Left renal cortex interstitium (tissue), 4 donors: ENCODE data around the gene LRCH1. TPM values are rescaled to one million over a fixed set of nuclear protein-coding genes. Genes with fewer than 3 reads are reported as not detected.

Experiments used
- DNase-seq, 4 donors: peaks; one replicate each; pipeline ENCODE4 v3.0.0-alpha.2; 2013; ENCODE audit warnings: low read depth in 4 of 4, low spot score in 2 of 4, missing footprints in 1 of 4
- polyA plus RNA-seq, 4 donors: library from polyadenylated mRNA; unstranded; fragments of 120-200 nt; gene quantifications; one replicate each; pipeline ENCODE4 v1.2.1, GENCODE V29; 2013; ENCODE audit not compliant: insufficient read length in 4 of 4

LRCH1 gene
- polyA plus RNA-seq, 4 donors: 29.8 to 35.1 (median 32.3) TPM

DNA sequence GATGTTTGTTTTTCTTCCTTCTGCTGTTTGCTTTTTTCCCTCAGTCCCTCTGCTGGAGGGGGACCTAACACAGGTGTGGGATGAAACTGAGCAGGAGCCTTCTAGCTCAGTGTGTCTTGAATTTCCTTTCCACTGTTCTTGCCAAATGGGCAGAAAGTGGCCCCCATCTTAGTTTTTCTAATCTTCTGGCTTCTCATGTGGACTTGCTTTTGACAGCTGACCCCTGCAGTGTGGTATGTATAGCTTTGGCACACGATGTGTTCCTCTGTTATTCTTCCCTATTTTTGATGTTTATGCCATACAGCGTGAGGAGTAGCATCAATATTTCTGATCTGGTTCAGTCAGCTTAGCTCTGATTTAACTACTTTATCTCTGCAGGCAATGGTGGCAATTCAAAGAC is 8.3 kb downstream of the LRCH1 start:
- no peak for DNase-seq

DNA sequence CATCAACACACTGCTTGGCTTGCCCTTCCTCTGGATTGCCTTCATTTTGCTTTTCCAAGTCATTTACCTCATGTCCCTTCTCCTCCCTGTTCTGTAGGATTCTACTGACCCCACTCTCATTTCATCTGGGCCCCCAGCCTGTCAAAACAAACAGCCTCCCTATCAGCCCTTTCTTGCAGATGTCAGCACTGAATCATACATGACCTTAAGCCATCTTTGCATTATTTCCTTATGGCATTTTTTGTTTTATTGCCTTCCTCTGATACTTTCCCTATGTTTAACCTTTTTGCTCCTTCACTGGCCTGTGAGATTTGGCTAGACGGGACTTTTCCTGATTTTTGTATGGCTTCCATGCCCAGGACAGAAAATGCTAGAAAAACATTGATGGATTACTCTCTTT is 8.7 kb downstream of the LRCH1 start:
- no peak for DNase-seq

DNA sequence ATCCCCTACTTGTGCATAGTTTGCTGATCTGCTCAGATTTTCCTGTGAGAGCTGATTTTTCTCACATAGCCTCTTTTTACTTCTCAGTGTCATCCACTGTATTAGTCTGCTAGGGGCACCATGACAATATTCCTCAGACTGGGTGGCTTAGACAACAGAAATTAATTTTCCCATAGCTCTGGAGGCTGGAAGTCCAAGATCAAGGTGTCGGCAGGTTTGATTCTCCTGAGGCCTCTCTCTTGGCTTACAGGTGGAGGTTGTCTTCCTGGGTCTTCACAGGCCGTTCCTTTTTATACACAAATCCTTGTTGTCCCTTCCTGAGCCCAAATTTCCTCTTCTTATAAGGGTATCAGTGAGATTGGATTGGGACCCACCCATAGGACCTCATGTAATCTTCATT is 9.2 kb downstream of the LRCH1 start:
- no peak for DNase-seq

DNA sequence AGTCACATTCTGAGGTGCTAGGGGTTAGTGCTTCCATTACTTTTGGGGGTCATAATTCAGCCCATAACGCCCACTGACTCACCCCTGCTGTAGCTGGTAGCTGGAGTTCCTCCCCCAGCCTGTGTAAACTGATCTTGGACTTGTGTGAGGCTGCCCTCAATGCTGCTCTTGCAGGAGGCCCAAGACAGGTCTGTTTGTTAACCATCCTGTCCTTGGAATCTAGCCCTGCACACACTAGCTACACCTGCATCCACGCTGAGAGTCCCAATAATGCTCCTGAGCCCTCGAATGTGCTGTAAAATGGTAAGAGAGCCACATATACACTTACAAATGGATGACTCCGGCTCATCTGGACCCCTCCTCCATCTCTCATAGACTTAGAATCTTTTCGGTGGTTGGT is 9.6 kb downstream of the LRCH1 start:
- DNase-seq: no peak

DNA sequence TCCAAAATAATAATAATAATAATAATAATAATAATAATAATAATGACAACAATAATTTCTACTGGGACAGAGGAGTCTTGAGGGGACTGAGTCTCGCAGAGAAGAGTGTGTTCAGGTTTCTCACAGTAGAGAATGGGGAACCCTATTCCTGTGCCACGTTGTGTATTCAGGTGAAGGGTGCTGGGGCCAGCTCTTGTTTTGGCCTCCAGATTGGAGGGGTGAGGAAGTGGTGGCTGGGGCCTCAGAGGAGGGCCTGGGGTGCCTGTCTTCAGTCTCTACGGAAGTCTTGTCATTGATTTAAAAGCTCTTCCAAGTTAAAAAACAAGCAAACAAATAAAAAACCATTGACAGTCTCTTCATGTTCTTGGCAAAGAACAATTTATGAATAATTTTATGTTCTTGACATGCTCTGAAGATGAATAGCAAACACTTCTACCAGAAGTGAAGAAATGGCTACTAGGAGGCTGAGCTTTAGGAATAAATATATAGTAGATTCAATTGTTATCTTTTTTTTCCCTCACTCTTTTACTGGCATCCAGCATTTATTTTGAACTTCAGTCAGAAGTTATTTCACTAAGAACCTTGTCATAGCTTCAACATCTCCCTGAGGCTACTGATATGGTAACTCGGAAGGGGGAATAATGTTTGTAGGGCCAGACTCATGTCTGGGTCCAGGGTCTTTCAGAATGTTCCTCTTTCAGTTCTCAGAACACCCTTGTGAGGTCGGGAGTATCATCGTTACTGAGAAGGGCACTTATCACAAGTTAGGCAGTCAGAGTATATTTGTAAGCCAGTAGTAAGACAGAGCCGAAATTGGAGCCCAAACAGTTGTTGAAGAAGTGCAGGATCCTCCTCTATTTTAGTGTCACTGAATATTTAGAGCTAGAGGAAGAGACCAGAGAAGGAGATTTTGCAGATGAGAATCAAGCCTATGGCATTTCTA is 13.1 kb downstream of the LRCH1 start:
- DNase-seq: no peak

DNA sequence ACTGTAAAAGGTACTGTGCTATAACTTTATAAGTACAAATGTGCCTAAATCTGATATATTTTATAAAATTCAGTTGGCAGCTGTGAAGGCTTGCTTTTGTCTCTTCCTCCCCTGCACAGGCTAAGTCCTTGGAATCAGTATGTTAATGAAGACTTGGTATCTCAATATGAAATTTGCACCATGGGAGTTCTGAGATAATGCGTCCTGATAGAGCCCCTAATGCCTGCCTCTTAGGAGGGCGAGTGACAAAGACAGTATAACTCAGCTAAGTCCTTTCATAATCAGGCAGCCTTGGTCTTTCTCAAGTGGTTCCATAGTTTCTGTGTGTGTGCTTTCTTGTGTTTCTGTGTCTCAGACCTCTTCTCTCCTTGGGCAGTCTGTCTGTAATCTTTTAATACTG is 14.7 kb downstream of the LRCH1 start:
- no peak for DNase-seq

DNA sequence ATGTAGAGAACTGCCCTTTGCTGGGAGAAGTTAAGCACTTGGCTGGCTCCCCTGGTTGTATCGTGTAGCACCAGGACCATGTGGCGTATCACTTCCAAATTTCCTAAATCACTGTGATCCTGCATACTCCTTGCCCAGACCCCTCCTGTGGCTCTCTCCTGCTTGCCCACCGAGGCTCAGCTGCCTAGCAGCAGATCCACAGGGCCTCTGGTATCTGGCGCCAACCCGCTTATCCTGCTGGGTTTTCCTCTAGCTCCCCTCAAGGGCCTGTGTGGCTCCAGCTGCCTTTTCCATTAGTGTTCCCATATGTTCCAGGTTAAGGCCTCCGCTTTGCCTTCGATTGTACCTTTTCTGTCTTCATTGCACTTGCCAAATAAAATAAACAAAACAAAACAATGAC is 16.5 kb downstream of the LRCH1 start:
- no peak for DNase-seq

DNA sequence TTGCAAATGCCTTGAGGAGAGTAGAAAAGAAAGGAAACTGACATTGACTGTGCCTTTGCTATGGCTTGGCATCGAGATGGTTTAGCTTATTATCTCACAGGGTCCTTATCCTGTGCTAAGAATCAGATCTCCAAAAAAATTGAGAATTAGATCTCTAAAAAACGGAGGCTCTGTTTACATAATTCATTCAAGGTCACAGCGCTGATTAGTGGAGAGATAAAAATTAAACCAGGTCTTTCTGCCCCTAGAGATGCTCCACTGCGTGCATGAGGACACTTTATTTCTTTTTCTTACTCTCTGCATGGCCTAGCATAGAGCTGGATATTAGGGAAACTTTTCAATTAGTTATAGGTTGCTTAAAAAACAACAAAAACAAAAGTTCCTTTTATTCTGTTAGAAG is 17.3 kb downstream of the LRCH1 start:
- DNase-seq: no peak

DNA sequence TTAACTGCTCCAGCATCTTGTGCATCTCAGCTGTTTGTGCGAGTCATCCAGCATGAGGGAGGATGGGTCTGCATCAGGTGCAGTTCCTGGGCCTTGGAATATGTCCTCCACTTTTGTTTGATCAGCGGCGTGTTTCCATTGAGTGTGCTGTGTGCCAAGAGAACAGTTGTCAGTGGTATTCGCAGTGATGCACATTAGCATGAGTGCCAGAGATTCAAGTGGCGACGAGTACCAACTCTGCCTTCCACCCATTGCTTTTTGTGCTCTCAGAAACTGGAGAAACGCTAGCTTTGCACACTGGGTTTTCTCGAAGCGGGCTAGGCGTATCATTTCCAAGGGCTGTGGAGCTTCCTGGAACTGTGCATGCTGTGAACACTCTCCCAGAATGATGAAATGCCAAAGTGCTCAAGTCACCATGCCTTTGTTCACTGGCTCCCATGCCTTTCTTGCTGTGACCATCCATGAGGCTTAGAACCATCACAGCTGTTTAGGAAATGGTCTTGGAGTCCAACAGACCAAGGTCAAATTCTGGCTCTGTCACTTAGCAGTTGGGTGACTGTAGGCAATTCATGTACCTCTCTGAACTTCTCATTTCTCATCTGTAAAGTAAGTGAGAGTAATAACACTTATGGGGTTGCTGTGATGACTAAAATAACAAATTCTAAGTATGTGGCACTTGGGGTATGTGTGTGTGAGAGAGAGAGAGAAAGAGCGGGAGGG is 18.4 kb downstream of the LRCH1 start:
- DNase-seq: no peak

DNA sequence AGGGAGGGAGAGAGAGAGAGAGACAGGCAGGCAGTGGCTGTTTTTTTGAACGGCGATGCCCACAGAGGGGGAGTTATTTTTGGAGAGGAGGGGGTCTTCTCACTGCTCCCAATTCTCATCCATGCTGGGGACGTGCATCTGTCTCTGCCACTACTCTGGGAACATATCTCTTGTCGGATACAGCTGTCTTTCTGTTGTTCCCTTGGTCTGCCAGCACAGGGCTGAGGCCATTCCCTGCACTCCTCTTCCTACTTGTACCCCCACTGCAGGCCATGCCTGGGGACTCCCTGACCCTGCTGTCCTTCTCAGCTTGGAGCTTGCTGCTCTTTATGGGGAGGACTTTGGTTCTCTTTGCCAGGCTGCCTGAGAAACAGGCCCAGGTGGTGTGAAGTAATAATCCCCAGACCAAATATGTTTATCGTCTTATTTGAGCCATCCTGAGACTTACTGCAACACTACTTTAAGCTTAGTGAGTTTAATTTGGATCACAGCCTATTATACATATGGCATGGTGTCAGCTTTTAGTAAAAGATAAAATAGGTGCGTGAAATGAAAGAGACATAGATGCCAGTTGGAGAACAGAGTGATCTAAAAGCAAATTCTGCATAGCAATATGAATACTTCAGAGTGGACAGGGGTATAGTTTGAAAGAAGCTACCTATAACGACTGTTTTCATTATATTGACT is 19.1 kb downstream of the LRCH1 start:
- no peak for DNase-seq

DNA sequence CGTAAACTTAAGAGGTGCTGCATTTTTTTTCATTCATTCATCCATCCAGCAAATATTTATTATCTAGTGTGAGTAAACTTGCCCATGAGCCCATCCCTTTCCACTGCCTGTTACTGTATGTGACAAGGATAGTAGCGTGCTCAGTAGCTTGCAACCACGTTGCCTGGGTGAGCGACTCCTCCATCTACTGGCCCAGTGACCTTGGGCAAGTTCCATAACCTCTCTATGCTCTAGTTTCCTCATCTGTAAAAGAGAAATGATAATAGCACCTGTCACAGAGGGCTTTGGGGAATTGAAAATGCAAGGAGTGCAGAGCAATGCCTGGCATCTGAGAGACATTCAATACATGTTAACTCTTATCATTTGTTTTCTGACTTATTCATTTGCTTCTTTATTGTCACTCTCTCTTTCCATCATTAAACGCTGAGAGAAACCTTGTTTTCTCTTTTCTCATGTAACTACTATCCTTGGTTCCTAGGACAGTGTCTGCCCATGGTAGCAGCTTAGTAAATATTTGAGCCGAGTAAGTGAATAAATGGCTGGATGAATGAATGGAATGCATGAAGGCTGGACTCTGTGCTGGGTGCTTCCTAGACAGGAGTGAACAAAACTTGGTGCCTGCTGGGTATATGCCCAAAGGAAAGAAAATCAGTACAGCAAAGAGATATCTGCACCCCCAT is 19.9 kb downstream of the LRCH1 start:
- DNase-seq: no peak

DNA sequence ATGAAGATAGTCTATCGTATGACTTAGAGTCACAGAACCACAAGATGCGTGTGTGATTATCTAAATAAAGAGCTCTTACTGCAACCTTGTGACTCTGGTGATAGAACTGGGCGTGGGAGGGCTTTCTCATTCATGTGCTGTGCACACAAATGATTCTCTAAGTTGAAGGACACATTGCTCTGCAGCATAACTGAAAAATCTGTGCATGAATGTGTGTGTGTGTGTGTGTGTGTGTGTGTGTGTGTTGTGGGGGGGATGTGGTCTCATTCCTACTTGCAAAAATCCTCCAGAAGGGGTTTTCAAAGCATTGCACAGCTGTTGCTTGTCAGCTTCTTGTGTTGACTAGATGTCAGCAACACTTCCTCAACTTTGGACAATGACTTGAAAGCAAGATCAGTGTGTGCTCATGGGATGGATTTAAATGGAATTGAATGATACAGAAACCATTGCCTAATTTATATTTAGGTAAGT is 22.4 kb downstream of the LRCH1 start:
- DNase-seq: no peak

DNA sequence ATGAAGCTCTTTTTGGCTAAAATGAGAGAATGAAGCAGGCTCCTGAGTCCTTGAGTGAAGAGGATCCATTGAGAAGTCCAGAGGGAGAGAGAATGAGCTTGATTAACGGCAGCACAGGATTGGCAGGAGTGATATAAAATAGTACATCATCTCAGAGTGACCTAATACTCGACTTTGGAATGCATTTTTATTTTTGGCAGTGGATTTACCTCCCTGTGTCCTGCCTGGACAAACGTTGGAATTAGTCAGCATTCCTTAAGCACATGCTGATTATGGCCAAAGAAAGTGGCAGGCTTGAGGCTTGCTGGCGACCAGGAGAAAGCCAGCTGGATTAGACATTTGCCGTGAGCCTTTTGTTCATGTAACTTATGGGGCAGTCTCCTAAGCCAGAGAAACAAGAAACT is 22.9 kb downstream of the LRCH1 start:
- no peak for DNase-seq

DNA sequence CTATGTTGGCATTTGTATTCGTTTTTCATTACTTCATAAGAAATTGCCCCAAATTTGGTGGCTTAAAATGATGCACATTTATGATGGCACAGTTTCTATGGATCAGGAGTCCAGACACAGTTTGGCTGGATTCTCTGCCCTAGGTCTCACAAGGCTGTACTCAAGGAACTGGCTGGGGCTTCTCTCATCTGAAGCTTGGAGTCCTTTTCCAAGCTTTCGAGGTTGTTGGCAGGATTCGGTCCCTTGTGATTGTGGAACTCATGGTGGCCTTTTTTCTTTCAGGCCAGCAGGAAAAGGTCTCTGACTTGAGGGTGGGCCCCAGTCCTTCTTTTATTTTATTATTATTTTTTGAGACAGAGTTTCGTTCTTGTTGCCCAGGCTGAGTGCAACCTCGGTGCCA is 23.8 kb downstream of the LRCH1 start:
- no peak for DNase-seq

DNA sequence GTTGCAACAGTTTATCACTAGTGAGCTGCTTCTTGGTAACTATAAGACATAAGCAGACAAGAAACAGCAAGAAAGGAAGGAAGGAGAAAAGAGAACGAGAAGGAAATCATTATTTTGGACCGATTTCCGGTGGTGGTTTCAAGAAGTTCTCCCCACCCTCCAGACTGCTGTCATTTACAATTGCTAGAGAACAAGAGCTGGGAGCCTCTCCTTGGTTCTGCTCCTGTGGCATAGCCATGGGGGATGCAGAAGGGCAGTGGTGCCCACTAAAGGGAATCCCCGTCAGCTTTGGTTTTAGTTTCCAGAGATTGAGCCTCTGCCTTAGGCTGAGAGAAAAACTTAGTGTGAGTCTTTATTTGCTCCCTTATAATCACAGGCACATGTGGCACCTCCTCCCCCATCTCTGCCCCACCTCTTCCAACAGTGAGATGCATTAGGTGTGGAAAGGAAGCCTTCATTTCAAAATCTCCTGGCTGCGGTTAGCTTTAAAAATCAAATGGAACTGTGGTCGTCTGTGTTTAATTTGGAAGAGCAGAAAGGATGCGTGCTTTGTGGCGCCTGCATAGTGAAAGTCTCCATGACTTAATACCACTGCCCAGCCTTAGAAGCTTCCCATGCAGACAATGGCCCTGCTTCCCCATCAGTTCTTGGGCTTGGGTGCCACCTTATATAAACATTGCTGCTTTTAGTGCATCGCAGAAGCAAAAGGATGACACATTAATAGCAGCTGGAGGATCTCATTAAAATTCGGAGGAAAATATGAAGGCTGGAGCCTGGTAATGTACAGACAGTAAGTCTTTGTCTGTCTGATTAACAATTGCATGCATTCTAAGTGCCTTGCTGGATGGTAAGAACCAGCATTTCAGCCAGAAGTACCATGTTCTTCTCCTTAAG is 25.0 kb downstream of the LRCH1 start:
- DNase-seq: no peak

DNA sequence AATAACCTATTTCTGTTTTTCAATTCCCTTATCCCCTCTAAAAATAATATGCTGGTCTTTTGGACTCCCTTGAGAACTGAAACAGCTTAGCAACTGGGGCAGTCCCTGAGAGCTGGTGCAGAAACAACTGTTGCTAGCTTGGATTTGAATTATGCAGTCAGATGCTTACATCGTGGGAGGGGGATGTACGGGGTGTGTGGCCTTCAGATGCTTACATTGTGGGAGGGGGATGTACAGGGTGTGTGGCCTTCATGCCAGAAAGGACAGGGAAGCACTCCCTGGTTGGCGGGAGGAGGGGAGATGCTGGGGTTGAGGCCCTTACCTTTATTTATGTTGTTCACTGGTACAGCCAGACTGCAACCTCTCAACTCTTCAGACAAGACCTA is 25.6 kb downstream of the LRCH1 start:
- DNase-seq: no peak

DNA sequence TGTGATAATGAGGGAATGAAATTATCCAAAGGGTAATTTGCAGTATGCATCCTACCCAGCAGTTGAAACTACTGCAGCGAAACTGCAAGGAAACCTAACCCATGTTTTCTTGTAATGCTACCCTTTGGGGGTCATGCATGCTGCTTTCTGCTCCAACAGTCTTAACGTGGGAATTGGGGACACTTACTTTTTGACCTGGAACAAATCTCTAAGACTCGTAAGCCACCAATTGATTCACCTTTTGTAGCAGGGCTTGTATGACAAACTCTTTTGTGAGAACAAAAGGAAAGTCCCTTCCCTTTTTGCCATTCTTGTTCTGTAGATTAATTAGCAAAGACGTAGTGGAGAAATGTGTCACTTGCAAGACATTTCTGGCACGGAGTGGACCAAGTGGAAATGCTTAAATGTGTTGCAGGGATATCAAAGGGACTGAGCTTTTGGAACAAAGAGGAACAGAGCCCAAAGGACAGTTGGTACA is 27.4 kb downstream of the LRCH1 start:
- DNase-seq: no peak

DNA sequence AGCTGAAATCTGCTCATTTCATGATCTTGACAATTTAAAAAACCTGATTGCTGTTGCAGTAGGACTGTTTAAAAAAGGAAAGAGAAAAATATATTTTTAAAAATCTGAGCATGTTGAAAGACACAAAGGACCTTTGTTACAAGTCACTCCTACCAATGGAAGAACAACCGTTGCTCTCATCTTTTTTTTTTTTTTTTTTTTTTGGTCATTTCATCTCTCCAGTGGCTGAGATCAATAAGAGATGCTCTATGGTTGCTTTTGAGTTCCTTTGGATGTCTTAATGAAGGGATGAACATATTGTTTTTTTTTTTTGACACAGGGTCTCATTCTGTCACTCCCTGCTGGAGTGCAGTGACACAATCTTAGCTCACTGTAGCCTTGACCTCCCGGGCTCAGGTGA is 29.2 kb downstream of the LRCH1 start:
- DNase-seq: no peak

DNA sequence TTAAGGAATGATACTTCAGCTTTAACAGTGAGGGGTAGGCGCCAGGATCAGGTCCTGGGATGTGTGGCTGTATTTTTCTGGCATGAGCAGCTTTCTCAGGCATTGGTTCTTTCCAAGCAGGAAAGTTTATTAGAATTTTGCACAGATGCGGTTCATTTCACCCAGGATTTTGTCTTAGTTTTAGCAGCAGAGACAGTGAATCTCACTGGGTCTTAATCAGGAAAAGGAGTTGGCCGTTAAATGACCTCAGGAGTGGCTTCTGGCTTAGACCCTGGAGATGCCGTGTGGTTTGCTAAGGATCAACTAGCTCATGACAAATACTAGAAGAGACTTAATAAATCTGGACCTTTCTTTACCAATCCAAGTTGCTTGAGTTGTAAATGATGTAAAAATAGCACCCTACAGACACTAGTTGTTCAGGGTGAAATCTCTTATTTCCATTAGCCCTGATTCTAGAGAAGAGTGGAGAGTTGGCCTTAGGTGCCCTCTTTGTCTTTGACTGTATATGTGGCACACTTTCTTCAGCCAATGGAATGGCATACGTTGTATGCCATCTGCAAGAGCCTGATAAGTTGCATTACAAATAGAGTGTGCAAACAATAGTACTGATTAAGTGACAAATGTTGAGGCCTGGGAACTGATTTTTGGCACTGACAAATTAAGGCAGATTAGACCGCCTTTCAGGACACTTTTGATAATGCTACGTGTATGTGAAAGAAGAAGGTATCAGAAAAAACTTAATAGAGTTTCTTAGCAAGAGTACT is 34.0 kb downstream of the LRCH1 start:
- DNase-seq: no peak
